Suppressor macrophage (primary cell): ENCODE data around the gene OPTN.
"Not testable (repeated sequence)": the region's sequence is repeated elsewhere in the genome, so short reads cannot be mapped to it uniquely, and the experiment has no call there.

ENCODE experiments used
- DNase-seq, 4 experiments: peaks; one replicate each; pipeline ENCODE4 v3.0.0-alpha.2; 2020 to 2022

Gene OPTN

GRCh38 chr10:13090289-13090688, 9.7 kb upstream of the OPTN start:
- DNase-seq = no peak

DNA sequence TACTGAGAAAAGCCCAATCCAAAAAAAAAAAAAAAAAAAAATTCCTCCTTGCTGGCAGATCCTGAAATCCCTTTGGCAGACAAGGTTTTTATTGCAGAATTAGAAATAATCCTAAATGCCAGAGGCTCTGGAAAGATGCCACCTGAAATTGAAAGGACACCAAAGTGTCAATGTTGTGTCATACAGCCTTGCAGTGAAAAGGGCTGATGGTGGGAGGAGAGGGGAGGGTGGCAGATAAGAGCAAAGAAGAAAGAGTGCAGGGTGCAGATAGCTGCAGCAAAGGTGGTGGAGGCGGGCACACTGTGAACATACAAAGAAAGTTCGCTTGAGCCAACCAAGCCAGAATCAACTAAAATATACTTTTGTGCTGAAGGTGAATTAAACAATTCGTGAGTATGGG, 8.2 kb upstream of the OPTN start:
- no peak for DNase-seq

GRCh38 chr10:13092291-13093102, 7.5 kb upstream of the OPTN start:
- no peak for DNase-seq

DNA sequence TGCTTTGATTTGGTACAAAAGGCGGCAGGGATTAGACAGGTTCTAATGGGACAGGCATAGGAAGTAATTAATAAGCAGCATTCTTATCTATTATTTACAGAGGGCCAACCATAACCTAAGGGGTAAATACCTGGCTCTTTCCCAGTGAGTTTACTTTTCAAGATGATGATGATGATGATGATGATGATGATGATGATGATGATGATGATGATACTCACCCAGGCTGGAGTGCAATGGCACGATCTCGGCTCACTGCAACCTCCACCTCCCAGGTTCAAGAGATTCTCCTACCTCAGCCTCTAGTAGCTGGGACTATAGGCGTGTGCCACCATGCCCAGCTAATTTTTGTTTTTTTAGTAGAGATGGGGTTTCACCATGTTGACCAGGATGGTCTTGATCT, 5.9 kb upstream of the OPTN start:
- not testable (repeated sequence) for DNase-seq

DNA sequence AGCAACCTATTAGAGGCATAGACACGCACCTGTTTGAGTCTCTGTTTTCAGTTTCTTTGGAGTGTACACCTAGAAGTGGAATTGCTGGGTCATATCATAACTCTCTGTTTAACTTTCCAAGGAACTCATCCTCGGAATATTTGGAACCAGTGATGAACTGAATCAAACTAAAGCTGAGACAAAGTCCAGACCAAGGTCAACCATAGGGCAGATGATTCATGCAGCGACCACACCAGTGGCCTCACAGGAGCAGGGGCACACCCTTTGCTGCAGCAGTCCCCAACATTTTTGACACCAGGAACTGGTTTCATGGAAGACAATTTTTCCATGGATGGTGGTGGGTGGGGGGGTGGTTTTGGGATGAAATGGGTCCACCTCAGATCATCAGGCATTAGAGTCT, 4.9 kb upstream of the OPTN start:
- DNase-seq = no peak

GRCh38 chr10:13095929-13096328, 4.0 kb upstream of the OPTN start:
- DNase-seq = no peak

GRCh38 chr10:13099144-13099665, 758 bp upstream of the OPTN start:
- DNase-seq = peak; percentile 51 to 70 (median 66)

GRCh38 chr10:13100349-13101294, 659 bp downstream of the OPTN start:
- DNase-seq = peak; percentile 7 to 54 (median 34)

DNA sequence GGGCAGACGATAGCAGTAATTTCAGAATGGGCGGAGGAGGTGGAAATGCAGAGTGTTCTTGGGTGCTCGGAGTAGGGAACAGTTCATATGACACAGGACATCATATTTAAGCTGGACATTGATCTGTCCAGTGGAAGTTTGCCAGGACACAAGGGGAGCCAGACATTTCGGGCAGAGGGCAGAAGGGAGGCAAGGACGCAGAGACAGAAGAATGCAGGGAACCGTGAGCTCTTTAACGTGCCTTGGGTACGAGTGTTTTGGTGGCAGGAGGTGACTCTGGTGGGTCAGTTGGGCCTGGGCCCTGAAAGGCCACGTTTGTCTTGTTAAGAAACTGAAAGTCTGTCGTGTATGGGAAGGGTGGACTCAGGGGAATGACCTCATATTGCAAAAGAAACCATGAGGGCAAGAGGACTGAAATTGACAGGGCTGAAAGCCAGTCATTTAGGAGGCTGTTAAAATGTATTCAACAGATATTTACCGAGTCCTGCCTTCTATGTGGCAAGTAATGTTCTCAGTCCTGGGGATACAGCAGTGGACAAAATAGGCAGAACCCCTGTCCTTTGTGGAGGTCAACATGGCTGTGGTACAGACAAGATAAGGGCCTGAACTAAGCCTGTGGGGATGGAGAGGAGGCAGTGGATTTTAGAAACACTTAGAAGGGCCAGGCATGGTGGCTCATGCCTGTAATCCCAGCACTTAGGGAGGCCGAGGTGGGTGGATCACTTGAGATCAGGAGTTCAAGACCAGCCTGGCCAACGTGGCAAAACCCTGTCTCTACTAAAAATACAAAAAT, 2.2 kb downstream of the OPTN start:
- peak in 2 of 4 experiments; percentile 6 to 15 for DNase-seq

DNA sequence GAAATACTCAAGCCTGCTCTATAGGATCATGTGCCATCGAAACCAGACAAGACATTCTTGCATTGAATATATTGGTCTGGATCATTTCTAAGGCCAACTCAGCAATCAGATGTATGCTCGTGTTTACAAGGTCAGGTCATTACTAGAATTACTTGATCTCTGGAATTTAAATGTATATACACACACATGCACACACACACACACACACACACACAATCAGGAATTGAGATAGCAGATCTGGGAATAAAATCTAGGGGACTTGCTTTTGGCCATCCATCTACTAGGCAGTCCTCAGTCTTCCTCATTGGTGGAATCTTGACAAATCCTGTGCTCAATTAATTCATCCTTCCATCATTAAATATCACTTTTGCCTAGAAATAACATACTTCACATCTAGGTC, 3.6 kb downstream of the OPTN start:
- DNase-seq = no peak

DNA sequence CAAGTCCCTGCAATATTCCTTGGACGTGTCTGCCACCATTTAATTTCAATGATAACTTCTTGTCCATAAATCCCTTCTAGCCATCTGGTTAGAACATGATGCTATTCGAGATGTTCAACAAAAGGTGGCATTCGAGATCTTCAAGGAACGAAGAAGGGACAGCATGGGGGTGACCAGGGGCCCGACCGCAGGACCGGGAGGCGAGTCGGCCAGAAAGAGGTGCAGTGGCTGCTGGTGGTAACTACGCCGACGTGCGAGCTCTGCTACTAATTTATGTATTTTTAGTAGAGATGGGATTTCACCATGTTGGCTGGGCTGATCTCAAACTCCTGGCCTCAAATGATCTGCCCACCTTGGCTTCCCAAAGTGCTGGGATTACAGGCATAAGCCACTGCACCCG, 4.7 kb downstream of the OPTN start:
- no peak for DNase-seq

GRCh38 chr10:13105184-13105583, 5.2 kb downstream of the OPTN start:
- DNase-seq = no peak

DNA sequence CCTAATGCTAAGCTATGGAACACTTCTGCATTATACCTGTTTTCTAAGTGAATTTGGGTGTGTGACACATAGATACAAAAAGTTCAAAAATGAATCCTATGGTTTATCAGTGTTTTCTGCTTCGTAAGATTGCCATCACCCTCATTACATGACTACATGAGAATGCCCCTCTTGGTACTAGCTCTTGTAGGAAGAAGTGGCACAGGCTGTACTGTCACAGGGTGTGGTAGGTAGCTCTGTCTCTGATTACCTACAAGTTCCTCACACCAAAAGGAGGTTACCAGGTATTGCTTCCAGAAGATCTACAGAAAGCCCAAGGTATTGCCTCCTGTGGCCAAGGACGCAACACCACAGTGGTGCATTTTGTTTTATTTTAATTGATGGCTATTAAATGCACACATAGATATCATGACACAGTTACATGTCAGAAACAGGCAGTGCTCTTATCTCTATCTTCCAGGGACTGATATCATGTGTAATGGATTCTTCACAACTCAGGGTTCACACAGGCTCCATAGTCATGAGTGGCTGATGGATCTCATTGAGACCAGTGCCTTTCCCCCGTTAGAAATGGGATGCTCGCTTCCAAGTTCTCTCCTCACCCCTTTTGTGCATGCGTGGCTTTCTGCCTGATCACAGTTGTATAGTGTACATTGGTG, 6.6 kb downstream of the OPTN start:
- DNase-seq = no peak

DNA sequence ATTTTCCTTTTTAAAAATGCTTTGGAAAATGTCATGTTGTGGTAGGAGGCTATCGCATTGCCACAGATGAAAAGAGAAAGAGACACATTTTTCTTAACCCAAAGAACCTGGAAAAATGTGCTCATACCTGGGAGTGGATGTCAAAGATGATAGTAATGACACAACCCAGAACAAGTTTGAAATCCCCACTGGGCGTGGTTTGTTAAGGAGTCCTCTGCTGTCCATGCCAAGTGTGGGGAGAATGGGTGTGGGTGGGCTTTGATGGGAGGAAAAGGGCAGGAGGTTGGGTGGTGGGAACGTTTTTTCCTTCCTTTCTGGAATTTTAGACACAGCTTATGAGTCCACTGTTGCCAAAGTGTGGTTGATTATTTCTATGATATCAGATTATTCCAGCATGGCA, 10.9 kb downstream of the OPTN start:
- no peak for DNase-seq

- DNase-seq = no peak
These were observed 13.6 kb downstream of the OPTN start for GRCh38 chr10:13113544-13113943.

- DNase-seq = no peak
These were observed 16.2 kb downstream of the OPTN start for GRCh38 chr10:13115832-13116803.

DNA sequence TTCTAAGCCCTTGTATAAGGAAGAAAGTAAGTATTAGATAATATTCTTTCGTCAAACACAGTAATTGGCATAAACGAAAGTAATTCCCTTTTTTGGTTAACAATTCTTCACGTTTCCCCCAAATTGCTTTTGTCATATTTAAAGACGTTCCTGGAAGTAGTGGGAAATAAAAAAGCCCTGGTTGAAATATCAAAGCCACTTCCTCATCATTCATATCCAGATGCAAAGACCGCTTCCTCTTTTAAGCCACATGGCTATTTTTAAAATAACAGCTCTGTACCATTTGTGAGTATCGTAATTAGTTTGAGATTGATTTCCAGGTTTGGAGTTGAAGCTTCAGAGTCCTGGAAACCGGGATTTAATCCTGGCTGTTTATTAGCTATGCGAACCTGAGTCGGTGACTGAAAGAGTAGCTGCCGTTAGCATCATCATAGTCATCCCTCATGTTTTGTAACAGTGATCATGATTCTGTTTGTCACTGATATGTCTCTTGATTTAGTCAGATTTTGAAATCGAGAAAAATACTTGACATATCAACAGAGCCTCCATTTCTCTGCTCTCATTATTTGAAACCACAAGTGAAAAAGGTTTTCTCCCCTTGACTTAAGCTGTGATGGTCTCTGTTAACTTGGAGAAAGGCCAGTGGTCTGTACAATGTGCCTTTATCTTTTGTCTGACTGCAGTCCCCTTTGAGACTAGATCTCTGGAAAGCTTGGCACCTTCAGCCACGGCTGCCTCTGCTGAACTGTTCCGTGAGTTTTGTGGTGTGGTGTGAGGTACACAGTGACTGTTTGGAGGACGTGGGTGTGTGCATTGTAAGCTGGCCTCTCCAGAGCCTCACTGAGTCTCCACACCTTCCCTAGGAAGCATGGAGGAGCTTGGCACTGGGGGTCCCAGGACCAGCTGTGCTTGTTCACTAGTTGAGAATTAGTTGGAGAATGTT, 18.1 kb downstream of the OPTN start:
- peak; percentile 47 to 89 (median 72) for DNase-seq

- DNase-seq = no peak
These were observed 18.9 kb downstream of the OPTN start for GRCh38 chr10:13118784-13119410.
